DOHH2 (cell line): ENCODE results near the gene THSD1.

Source experiments
- H3F3A ChIP-seq: fragments of 200-600 bp; sonication (generic), shearing (Covaris generic); 2 replicates; pipeline ENCODE4 v1.6.0; 2016; ENCODE audit warnings: antibody characterized with exemption, mild to moderate bottlenecking; ENCODE audit not compliant: control insufficient read depth, insufficient read depth
- H3K27ac ChIP-seq: fragments of 200-600 bp; sonication (generic); 2 replicates; pipeline ENCODE4 v1.5.1; 2014; ENCODE audit warnings: low read depth, mild to moderate bottlenecking, low read length, moderate library complexity
- H3K27me3 ChIP-seq: fragments of 200-600 bp; sonication (generic); 2 replicates; pipeline ENCODE4 v1.6.1; 2014; ENCODE audit warnings: mild to moderate bottlenecking, low read length, mixed read lengths; ENCODE audit not compliant: control insufficient read depth
- H3K36me3 ChIP-seq: fragments of 200-600 bp; sonication (generic); 2 replicates; pipeline ENCODE4 v1.6.1; 2014; ENCODE audit warnings: mild to moderate bottlenecking, low read length, moderate library complexity, mixed read lengths; ENCODE audit not compliant: control insufficient read depth
- H3K4me1 ChIP-seq: fragments of 200-600 bp; sonication (generic); 2 replicates; pipeline ENCODE4 v1.6.1; 2014; ENCODE audit warnings: mild to moderate bottlenecking, low read length, mixed read lengths; ENCODE audit not compliant: control insufficient read depth
- H3K4me2 ChIP-seq: fragments of 200-600 bp; sonication (generic); 2 replicates; pipeline ENCODE4 v1.6.0; 2014; ENCODE audit warnings: mild to moderate bottlenecking, low read length, moderate library complexity
- H3K4me3 ChIP-seq: fragments of 200-600 bp; sonication (generic); 2 replicates; pipeline ENCODE4 v1.5.1; 2014; ENCODE audit warnings: mild to moderate bottlenecking, low read length, mixed read lengths
- H3K79me2 ChIP-seq: fragments of 200-600 bp; sonication (generic); 2 replicates; pipeline ENCODE4 v1.6.1; 2014; ENCODE audit warnings: mild to moderate bottlenecking, low read length, mixed read lengths; ENCODE audit not compliant: control insufficient read depth
- H3K9me2 ChIP-seq: fragments of 200-600 bp; sonication (generic); replicated peaks from 2 replicates; pipeline ENCODE4 v1.6.1; 2014; ENCODE audit warnings: mild to moderate bottlenecking, low read length, mixed read lengths; ENCODE audit not compliant: control insufficient read depth
- H3K9me3 ChIP-seq: fragments of 200-600 bp; sonication (generic); 2 replicates; pipeline ENCODE4 v1.6.1; 2014; ENCODE audit warnings: antibody characterized with exemption, low read length, mixed read lengths; ENCODE audit not compliant: control insufficient read depth, insufficient read depth
- H4K20me1 ChIP-seq: fragments of 200-600 bp; sonication (generic); 2 replicates; pipeline ENCODE4 v1.6.0; 2014; ENCODE audit warnings: low read depth, mild to moderate bottlenecking, antibody characterized with exemption, low read length, moderate library complexity; ENCODE audit not compliant: control insufficient read depth, insufficient read depth
- CTCF ChIP-seq: fragments of 200-600 bp; sonication (generic); IDR thresholded peaks from one replicate; pipeline ENCODE4 v1.5.1; 2014; ENCODE audit warnings: antibody characterized with exemption, mild to moderate bottlenecking, low read depth, low read length; ENCODE audit not compliant: poor library complexity, severe bottlenecking
- EZH2phosphoT487 ChIP-seq: fragments of 200-600 bp; sonication (generic); IDR thresholded peaks from 2 replicates; pipeline ENCODE4 v1.6.1; 2017; ENCODE audit warnings: borderline replicate concordance, mild to moderate bottlenecking, antibody characterized with exemption, low read length, moderate library complexity, mixed read lengths

THSD1 gene

GRCh38 chr13:52399046-52399445, 6.9 kb downstream of the THSD1 start:
- Histone ChIP-seq H4K20me1 (no peaks in the 10 kb centered on the region), H3K27ac (no peak overlapping the region), H3K4me2 (no peak overlapping the region), H3K9me3 (no peaks in the 10 kb centered on the region), H3K4me3 (no peak overlapping the region), H3F3A (no peaks in the 10 kb centered on the region), H3K36me3 (no peaks in the 10 kb centered on the region), H3K4me1 (peaks cover 2% of the 10 kb centered on the region), H3K79me2 (no peaks in the 10 kb centered on the region), H3K9me2 (no peaks in the 10 kb centered on the region), H3K27me3 (peaks cover 2% of the 10 kb centered on the region; the same call in 1 of the 2 replicates)
- TF ChIP-seq EZH2phosphoT487 = no peak
- TF ChIP-seq CTCF = no peak

GRCh38 chr13:52395704-52396103, 10.3 kb downstream of the THSD1 start:
- no peaks in the 10 kb centered on the region for H4K20me1 ChIP-seq
- no peak for TF ChIP-seq EZH2phosphoT487
- no peak for TF ChIP-seq CTCF
- H3K27me3 ChIP-seq = peaks cover 2% of the 10 kb centered on the region; the same call in 1 of the 2 replicates
- H3K79me2 ChIP-seq = no peaks in the 10 kb centered on the region
- H3K4me2 ChIP-seq = no peak overlapping the region
- no peaks in the 10 kb centered on the region for H3K4me1 ChIP-seq
- H3F3A ChIP-seq = no peaks in the 10 kb centered on the region
- H3K36me3 ChIP-seq = no peaks in the 10 kb centered on the region
- no peaks in the 10 kb centered on the region for H3K9me2 ChIP-seq
- no peak overlapping the region for H3K27ac ChIP-seq
- H3K4me3 ChIP-seq = no peak overlapping the region
- H3K9me3 ChIP-seq = no peaks in the 10 kb centered on the region

- no peak overlapping the region for H3K27ac ChIP-seq
- no peaks in the 10 kb centered on the region for H3K79me2 ChIP-seq
- no peak overlapping the region for H3K4me3 ChIP-seq
- H4K20me1 ChIP-seq = no peaks in the 10 kb centered on the region
- H3K36me3 ChIP-seq = no peaks in the 10 kb centered on the region
- H3K27me3 ChIP-seq = peaks cover 5% of the 10 kb centered on the region; the same call in 1 of the 2 replicates
- no peaks in the 10 kb centered on the region for H3F3A ChIP-seq
- no peak overlapping the region for H3K4me2 ChIP-seq
- TF ChIP-seq EZH2phosphoT487 = no peak
- no peak for TF ChIP-seq CTCF
- H3K4me1 ChIP-seq = no peaks in the 10 kb centered on the region
- H3K9me2 ChIP-seq = no peaks in the 10 kb centered on the region
- H3K9me3 ChIP-seq = no peaks in the 10 kb centered on the region
Measured at GRCh38 chr13:52394586-52394985, 11.4 kb downstream of the THSD1 start.
